Measurements from ENCODE around the gene ARHGAP40.

GRCh38 chr20:38673261-38673660, 71.7 kb downstream of the ARHGAP40 start:
- TF ChIP-seq EZH2phosphoT487 (IDR thresholded peaks at IDR 0.05; ENCODE audit: insufficient read depth, low read depth): no peak
- no peak for TF ChIP-seq EZH2 (IDR thresholded peaks at IDR 0.05; ENCODE audit: insufficient read depth, poor library complexity, severe bottlenecking)

All from GM23248 (cell line).